Activated naive CD8-positive, alpha-beta T cell treated with anti-CD3 and anti-CD28 coated beads, Interleukin-2, amount 50 U/mL, for 24 hours (primary cell): Measurements from ENCODE around the gene HOXC9.

ENCODE experiments used
- ATAC-seq: fragments of 150-1000 bp; cut with Tn5 transposase; one replicate; pipeline ENCODE4 v1.10.0; 2021
- DNase-seq: peaks from one replicate; pipeline ENCODE4 v3.0.0; 2021
- H3K27ac Mint-ChIP-seq: one replicate; pipeline ENCODE4 v1.8.0; 2021; ENCODE audit warnings: mild to moderate bottlenecking, mixed read lengths
- H3K27me3 Mint-ChIP-seq: one replicate; pipeline ENCODE4 v1.8.0; 2021; ENCODE audit warnings: mixed read lengths
- H3K36me3 Mint-ChIP-seq: one replicate; pipeline ENCODE4 v1.8.0; 2021; ENCODE audit warnings: low read depth, mixed read lengths
- H3K4me1 Mint-ChIP-seq: one replicate; pipeline ENCODE4 v1.8.0; 2021; ENCODE audit warnings: mixed read lengths
- H3K4me3 Mint-ChIP-seq: one replicate; pipeline ENCODE4 v1.8.0; 2021; ENCODE audit warnings: mild to moderate bottlenecking, moderate library complexity, mixed read lengths
- H3K9me3 Mint-ChIP-seq: one replicate; pipeline ENCODE4 v1.8.0; 2021; ENCODE audit warnings: mixed read lengths

The HOXC9 gene

DNA sequence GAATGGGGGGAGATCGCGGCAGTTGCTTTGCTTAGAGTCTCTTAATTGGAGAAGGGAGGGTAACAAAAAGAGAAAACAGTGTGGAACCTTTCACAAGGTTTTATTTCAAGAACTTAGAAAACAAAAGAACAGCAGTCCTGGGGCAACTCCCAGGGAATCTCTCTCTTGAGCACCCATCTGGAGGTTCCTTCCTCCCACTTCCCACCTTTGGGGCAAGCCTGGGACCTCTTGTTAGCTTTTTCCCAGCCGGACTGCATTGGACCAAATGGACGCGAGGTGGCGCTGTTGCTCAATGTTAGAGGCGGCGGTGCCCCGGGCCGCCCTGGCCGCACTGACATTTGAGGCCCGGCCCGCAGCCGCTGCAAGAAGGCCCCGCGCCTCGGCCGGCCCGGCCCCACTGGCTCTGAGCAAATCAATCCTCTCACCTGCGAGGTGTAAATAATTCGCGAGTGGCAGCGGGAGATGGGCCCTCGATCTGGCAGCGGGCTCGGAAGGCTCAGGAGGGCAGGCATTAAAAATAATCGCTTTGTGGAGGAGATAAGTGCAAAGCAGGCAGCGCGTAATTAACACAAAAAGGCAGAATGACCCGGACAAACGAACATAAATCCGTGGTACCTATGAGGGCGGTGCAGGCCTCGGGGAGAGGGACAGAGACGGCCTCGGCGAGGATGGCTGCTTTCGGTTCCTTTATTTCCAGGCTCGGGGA is 6.0 kb downstream of the HOXC9 start:
- ATAC-seq (peak; percentile 90), DNase-seq (peak; percentile 88)
- H3K9me3 Mint-ChIP-seq = no peaks in the 10 kb centered on the region
- H3K4me1 Mint-ChIP-seq = peaks cover 27% of the 10 kb centered on the region
- peak overlapping the region; percentile 60 for H3K4me3 Mint-ChIP-seq
- H3K27ac Mint-ChIP-seq = no peak overlapping the region
- H3K36me3 Mint-ChIP-seq = no peaks in the 10 kb centered on the region
- H3K27me3 Mint-ChIP-seq = peaks cover 92% of the 10 kb centered on the region

DNA sequence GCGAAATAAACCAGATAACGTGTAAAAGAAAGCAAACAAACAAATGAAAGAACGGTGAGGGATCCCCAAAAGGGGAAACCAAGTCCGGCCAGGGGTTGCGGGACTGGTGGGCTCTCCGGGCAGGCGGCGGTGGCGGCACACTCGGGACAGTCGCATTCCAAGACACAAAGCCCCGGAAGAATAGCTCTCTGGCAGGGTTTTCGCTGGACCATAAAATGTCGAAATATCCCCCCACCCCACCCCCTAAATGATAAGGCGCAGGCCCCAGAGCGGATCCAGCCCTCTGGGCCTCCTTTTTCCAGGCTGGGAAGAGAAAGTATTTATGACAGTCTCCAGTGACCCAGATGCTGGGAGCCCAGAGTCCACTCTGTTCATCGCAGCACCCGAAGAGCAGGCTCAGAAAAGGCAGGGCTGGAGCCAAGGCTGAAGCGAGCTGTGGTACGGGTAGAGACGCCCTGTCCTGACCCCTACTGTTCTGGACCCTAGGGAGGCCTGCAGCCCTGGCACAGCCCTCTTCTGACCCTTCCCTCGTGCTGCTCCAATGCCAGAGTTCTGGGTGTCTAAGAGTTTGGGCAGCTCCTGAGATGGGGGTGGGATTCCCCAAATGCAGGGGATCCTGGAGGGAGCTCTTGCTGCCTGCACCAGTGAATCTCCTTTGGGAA is 6.7 kb downstream of the HOXC9 start:
- Mint-ChIP-seq H3K9me3 (no peaks in the 10 kb centered on the region), H3K27ac (no peak overlapping the region), H3K36me3 (no peaks in the 10 kb centered on the region), H3K27me3 (peaks cover 92% of the 10 kb centered on the region), H3K4me1 (peaks cover 32% of the 10 kb centered on the region), H3K4me3 (peak overlapping the region; percentile 60)
- ATAC-seq (no peak), DNase-seq (no peak)

DNA sequence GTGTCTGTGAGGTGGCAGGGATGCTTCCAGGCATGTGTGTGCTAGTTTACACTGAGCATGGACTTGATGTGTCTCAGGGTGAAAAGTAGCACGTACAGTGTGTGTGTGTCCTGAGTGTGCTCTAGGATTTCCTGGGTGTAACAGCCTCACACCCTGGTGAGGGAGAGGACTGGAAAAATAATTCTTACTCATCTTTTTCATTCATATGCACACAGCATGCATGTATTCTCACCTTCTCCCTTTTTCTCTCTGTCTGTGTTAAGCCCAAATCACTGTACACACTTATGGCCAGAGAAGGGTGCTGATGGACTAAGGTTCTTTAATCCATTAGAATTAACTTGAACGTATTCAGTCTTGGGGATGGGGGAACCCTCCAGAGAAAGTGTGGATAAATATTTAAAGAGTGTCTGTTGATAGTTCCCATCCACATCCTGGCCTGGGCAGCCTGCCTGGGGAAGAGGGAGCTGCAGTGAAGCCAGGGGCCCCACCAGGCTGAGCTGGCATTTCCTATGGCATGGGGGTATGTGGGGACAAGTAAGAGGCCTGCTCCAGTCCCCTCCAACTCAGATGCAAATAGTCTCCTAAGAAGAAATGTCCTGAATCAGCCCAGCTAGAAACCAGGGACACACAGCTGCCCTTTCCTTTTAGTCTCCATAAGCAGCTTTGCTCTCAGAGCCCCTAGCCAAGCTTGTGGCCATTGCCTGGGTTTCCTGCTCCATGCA is 7.7 kb downstream of the HOXC9 start:
- DNase-seq (no peak), ATAC-seq (no peak)
- Mint-ChIP-seq H3K9me3 (no peaks in the 10 kb centered on the region), H3K36me3 (no peaks in the 10 kb centered on the region), H3K27ac (no peak overlapping the region), H3K4me3 (no peak overlapping the region), H3K4me1 (peaks cover 30% of the 10 kb centered on the region), H3K27me3 (peaks cover 92% of the 10 kb centered on the region)

DNA sequence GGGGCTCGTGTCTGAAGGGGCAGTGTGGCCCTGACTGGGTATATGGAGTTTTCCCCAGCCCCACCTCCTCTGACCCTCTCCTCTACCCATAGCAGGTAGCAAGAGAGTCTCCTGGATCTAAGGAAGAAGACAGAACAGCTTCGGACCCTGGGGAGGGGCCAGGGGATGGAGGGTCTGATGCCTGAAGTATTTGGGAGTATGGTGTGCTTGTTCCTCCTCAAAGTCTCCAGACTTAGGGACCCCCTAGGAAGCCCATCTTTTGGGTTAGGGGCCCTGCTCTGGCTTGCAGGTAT is 8.2 kb downstream of the HOXC9 start:
- peaks cover 91% of the 10 kb centered on the region for H3K27me3 Mint-ChIP-seq

DNA sequence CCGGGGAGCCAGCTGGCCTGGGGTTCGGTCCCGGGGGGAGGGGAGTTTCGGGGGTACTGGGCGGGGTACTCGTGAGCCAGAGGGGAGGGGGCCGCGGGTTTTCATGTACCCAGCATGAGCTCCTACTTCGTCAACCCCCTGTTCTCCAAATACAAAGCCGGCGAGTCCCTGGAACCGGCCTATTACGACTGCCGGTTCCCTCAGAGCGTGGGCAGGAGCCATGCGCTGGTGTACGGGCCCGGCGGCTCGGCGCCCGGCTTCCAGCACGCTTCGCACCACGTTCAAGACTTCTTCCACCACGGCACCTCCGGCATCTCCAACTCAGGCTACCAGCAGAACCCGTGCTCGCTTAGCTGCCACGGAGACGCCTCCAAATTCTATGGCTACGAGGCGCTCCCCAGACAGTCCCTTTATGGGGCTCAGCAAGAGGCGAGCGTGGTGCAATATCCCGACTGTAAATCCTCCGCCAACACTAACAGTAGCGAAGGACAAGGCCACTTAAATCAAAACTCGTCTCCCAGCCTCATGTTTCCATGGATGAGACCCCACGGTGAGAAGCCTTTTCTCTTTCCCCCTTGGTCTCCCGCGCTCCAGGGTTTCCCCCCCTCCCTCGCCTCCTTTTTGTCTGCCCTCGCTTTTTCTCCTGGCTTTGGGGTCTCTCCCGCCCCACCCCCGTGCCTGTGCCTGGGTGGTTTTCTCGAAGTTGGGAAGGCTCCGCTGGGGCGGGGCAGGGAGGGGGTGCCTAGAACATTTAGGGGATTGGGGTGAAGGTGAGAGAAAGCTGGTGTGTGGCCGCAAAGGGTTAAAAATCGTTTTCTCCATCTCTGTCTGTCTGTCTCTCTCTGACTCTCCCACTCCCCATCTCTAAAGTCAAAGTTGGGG is 9.5 kb downstream of the HOXC9 start:
- Mint-ChIP-seq H3K27me3 (peaks cover 93% of the 10 kb centered on the region), H3K4me1 (peaks cover 30% of the 10 kb centered on the region), H3K9me3 (no peaks in the 10 kb centered on the region), H3K4me3 (peak overlapping the region; percentile 59), H3K27ac (peak overlapping the region; percentile 42), H3K36me3 (no peaks in the 10 kb centered on the region)
- ATAC-seq (no peak), DNase-seq (no peak)

More for the DNA sequence above, 8.2 kb downstream of the HOXC9 start:
- no peak overlapping the region for H3K27ac Mint-ChIP-seq
- no peaks in the 10 kb centered on the region for H3K36me3 Mint-ChIP-seq
- DNase-seq (no peak), ATAC-seq (no peak)
- H3K4me3 Mint-ChIP-seq = no peak overlapping the region
- H3K4me1 Mint-ChIP-seq = peaks cover 30% of the 10 kb centered on the region
- no peaks in the 10 kb centered on the region for H3K9me3 Mint-ChIP-seq

DNA sequence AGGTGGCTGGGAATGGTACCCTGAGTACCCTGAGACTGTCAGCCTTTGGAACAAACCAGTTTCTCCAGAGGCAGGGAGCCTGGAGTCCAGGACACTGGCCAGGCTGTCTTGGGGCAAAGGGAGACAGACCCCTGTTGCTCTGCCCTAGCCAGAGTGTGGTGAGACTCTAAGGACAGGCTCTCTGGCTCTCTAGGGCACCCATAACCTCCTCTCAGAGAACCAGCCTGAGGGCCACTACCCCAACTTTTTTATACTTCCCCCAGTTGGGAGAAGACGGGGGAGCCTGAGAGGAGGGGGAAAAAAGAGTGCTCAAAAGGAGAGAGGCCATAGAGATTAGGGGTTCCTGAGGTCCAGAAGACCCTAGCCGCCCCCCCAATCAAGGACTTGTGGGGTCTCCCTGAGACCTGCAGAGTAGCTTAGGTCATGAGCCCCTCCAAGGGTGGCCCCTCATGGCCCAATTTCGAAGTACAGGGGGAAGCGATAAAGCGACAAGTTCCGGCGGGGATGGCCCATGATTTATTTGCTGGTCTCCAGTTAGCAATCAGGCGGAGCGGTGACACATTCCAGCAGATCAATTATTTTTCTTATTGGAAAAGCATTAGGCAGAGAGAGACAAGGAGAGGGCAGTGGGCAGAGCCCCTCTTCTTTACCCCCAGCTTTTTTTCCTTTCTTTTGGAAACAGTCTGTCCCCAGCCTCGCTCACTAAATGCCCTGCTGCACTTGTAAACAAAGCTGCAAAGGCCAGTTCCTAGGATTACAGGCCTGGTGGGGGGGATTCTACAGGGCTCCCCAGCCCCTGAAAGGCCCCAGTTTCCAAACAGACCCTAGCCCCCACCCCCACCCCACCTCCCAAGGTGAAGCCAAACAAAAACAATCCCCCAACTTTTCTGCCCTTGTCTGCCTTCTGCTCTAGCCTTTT is 10.4 kb downstream of the HOXC9 start:
- Mint-ChIP-seq H3K9me3 (no peaks in the 10 kb centered on the region), H3K27ac (peak overlapping the region; percentile 42), H3K4me3 (no peak overlapping the region), H3K4me1 (peaks cover 33% of the 10 kb centered on the region), H3K27me3 (peaks cover 93% of the 10 kb centered on the region), H3K36me3 (no peaks in the 10 kb centered on the region)
- ATAC-seq (no peak), DNase-seq (no peak)

DNA sequence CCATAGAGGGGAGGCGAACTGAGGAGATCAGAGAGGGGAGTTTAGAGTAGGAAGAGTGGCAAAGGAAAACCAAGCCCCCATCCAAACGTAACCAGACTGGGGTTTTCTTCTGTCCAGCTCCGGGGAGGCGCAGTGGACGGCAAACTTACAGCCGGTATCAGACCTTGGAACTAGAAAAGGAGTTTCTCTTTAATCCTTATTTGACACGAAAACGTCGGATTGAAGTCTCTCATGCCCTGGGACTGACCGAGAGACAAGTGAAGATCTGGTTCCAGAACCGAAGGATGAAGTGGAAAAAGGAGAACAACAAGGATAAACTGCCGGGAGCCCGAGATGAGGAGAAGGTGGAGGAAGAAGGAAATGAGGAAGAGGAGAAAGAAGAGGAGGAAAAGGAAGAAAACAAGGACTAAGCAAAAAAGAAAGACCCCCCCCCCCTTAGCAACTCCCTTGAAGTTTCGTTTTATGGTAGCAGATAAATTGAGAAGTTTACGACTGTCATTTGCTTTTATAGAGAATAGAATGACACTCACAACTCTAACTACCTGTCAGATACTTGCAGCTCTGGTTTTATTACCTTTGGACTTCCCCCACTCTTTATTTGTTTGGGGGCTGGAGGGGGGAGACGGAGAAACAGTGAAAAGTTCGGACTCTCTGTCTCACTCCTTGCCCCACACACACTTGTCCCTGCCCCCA is 11.2 kb downstream of the HOXC9 start:
- no peak for ATAC-seq
- H3K36me3 Mint-ChIP-seq = no peaks in the 10 kb centered on the region
- peaks cover 26% of the 10 kb centered on the region for H3K4me1 Mint-ChIP-seq
- no peaks in the 10 kb centered on the region for H3K9me3 Mint-ChIP-seq
- H3K27ac Mint-ChIP-seq = no peak overlapping the region
- no peak for DNase-seq
- H3K4me3 Mint-ChIP-seq = no peak overlapping the region
- peaks cover 93% of the 10 kb centered on the region for H3K27me3 Mint-ChIP-seq

DNA sequence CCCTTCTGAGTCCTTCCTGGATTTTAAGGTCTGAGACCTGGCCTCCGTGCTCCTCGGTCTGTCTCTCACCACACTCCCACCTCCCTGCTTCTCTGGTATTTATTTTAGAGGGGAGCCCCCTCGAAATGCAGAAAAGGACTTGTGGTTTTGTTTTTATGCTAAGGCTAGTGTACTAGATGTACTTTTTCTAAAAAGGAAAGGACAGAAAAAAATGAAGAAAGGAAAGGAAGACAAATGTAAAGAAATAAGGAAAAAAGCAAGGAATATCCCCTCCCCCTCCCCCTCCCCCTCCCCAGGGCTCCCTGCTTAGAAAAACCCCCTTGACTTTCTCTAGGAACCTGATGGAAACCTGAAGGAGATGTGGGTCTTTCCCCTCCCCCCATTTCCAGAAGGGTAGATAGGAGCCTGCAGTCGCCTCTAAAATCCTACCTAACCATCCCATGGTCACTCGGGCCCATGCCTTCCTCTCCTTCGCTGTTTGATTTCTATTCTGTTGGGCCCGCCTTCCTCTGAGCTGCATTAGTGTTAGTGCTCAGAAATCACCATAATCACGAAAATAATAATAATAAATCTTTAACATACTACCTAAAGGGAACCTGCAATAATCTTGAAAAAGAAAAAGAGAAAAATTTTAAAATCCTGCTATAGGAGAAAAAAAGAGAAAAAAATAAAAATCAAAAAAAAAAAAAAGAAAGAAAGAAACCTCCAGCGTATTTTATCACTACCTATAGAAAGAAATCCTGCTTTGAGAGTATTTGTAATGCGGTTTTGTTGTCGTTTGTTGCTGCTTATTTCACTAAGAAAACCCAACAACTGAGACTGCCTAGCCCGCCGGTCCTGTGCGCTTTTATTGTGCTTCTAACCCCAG is 11.9 kb downstream of the HOXC9 start:
- Mint-ChIP-seq H3K4me1 (peaks cover 19% of the 10 kb centered on the region), H3K27me3 (peaks cover 91% of the 10 kb centered on the region)

DNA sequence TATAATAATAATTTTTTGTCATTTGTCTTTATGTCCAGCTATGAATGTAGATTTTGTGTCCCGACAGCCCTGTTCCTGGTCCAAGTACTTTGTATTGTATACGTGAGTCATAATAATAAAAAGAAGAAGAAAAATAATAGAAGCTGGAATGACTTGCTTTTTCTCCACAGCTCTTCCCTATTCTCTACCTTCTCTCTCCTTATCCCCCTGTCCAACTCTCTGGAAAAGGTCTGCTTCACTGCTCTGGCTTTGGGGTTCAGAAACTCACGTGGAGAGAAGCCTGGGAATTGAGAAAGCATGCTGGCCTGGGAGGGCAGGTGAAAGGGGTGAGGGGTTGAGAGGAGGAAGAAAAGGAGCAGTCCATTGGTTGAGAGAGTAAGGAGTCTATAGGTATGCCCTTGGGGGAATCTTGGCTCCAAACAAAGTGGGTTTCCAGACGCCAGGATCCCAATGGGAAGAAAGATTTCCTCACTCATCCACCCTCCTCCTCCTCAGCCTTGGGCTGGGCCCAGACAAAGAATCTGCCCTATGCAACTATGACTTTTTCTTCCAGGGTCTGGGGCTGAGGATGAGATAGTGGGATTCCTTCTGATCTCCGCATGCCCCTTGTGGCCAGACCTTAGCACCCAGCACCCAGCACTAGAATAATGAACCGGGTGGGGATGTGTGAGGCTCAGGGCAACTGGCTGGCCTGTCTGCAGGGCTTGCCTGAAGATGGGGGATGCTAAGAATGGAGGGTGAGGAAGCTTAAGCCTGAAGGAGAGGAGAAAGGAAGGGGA is 12.9 kb downstream of the HOXC9 start:
- H3K9me3 Mint-ChIP-seq = no peaks in the 10 kb centered on the region
- no peak for DNase-seq
- no peak for ATAC-seq
- H3K4me3 Mint-ChIP-seq = no peak overlapping the region
- peaks cover 89% of the 10 kb centered on the region for H3K27me3 Mint-ChIP-seq
- no peaks in the 10 kb centered on the region for H3K36me3 Mint-ChIP-seq
- peaks cover 27% of the 10 kb centered on the region for H3K4me1 Mint-ChIP-seq
- H3K27ac Mint-ChIP-seq = no peak overlapping the region

More for the DNA sequence above, 11.9 kb downstream of the HOXC9 start:
- Mint-ChIP-seq H3K27ac (no peak overlapping the region), H3K4me3 (no peak overlapping the region), H3K9me3 (no peaks in the 10 kb centered on the region), H3K36me3 (no peaks in the 10 kb centered on the region)
- DNase-seq (no peak), ATAC-seq (no peak)

DNA sequence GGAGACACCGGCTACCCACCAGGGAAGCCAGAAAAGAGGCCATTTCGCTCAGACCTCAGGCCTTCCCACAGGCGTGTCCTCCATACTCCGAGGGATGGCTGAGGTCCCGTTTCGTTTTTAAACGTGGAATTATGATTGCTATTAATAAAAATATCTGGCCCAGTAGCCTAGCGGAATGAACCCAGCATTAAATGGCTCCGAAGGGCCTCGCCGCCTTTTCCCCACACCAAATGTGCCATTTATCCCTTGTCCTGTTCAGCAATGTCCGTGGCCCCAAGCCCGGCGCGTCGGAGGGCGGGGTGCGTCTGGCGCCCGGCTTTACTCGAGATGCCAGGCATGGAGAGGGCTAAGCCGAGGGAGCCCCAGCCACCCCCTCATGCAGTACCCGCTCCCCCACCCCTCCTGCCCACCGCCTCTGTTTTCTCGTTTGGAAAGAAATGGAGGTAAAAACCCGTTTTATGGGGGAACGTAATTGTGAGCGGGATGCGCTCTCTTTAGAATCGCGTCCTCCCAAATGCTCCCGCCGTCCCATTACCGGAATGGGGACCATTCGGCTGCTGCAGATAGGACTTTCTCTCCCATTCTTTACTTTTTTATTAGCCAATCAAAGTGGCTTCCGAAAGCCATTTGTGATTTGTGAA is 14.5 kb downstream of the HOXC9 start:
- peaks cover 28% of the 10 kb centered on the region for H3K4me1 Mint-ChIP-seq
- H3K9me3 Mint-ChIP-seq = no peaks in the 10 kb centered on the region
- H3K4me3 Mint-ChIP-seq = no peak overlapping the region
- peaks cover 81% of the 10 kb centered on the region for H3K27me3 Mint-ChIP-seq
- DNase-seq = no peak
- ATAC-seq = no peak
- H3K27ac Mint-ChIP-seq = no peak overlapping the region
- no peaks in the 10 kb centered on the region for H3K36me3 Mint-ChIP-seq

DNA sequence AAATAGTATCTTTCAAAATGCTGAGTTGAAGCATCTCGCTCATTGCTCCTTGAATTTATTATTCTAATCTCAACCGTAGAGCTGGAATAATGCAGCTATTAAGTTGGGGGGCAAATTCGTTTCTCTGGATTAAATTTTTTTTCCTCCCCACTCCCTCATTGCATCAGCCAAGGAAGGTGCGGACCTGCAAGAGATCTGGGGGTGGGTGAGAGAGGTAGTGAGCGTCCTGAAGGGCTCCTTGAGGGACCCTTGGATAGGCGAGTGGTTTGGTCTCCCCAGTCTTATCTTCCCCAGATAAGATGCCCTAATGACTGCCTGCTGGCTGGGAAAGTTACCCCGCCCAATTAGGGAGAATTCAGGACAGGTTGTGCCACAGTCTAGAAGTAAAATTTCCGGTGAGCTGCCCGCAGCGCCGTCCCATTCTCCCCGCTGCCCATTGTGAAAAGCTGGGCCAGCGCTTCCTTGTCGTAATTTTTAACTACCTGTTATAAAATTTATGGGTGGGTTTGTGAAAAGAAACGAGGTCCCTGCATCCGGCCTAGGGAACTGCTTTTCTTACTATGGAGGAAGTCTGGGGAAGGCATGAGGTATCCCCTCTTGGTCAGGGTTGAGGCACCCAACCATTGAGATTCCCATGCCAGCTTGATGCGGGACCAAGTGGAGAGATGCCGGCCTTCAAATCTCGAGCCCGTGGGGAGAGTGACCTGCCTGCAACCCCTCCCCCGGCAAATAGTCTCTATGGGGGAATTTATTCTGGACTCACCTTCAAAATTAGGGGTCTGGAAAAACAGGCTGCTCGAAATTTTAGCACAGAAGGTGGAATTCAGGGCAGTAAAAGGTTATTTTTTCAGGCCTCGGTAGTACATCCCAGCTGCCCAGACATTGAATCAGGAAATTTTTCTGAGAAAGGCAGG is 15.3 kb downstream of the HOXC9 start:
- no peak overlapping the region for H3K4me3 Mint-ChIP-seq
- H3K4me1 Mint-ChIP-seq = peaks cover 24% of the 10 kb centered on the region
- no peak for ATAC-seq
- no peak overlapping the region for H3K27ac Mint-ChIP-seq
- no peak for DNase-seq
- H3K9me3 Mint-ChIP-seq = no peaks in the 10 kb centered on the region
- no peaks in the 10 kb centered on the region for H3K36me3 Mint-ChIP-seq
- H3K27me3 Mint-ChIP-seq = peaks cover 80% of the 10 kb centered on the region
